ENCODE data around the gene MAST1. TPM values are rescaled to one million over a fixed set of nuclear protein-coding genes. Genes with fewer than 3 reads are reported as not detected.
"Not testable (repeated sequence)": the region's sequence is repeated elsewhere in the genome, so short reads cannot be mapped to it uniquely, and the experiment has no call there.

The MAST1 gene
- total RNA-seq, 1 experiment from 2014 or later, result 0.91 TPM

DNA sequence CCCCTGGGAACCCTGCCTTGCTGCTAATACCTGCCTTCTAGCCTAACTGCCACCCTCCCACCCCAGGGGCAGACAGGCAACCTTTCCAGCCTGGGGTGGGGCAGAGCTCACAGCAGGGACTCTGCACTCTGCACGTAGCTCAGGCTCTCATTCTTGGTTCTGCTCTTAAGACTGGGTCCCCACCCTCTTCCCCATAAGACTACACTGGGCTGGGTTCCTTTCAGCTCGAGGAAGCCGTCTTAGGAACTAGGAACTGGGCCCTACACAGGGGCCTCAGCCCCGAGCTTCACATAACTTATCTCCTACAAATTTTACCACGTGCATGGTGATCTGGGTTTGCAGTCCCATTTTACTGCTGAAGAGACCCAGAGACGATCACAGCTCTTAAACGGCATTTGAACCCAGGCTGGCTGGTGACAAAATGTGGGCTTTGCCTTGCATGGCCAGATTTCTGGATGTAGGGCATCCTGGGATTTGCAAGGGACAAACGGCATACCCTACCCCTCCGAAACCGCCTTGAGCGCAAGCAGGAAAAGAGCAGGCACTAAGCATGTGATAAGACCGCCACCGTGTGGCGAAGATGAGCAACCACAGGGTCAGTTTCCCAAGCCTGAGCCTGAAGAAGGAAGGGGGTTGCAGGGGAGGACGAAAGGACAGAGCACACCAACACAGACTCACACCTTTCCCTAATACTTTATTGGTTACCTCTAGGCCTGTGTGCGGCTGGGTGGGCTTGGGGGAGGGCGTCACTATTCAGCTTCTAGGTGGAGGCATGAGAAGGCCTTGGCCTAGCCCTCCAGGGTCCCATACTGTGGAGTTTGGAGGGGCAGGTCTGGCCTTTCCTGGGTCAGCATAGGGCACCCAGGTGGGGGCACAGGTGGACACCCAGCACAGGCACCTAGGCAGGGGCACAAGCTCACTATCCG, 41.9 kb upstream of the MAST1 start:
- peaks cover 9% of the 10 kb centered on the region for H3K4me1 ChIP-seq
- no TSS peak for BruUV-seq (replicated peaks)
- TF ChIP-seq, protein P1, sequence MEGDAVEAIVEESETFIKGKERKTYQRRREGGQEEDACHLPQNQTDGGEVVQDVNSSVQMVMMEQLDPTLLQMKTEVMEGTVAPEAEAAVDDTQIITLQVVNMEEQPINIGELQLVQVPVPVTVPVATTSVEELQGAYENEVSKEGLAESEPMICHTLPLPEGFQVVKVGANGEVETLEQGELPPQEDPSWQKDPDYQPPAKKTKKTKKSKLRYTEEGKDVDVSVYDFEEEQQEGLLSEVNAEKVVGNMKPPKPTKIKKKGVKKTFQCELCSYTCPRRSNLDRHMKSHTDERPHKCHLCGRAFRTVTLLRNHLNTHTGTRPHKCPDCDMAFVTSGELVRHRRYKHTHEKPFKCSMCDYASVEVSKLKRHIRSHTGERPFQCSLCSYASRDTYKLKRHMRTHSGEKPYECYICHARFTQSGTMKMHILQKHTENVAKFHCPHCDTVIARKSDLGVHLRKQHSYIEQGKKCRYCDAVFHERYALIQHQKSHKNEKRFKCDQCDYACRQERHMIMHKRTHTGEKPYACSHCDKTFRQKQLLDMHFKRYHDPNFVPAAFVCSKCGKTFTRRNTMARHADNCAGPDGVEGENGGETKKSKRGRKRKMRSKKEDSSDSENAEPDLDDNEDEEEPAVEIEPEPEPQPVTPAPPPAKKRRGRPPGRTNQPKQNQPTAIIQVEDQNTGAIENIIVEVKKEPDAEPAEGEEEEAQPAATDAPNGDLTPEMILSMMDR (IDR thresholded peaks at IDR 0.05; ENCODE audit: insufficient read depth in 1 of 2, low read depth in 1 of 2, low read length in 1 of 2, severe bottlenecking in 1 of 2, unreplicated experiment in 1 of 2), result peak; percentile 91
- ChIA-PET POLR2A (no interaction called here), CTCF (interaction anchor here (0.6 to 3.9 kb wide), 9 partner anchors 11 to 79 kb away, joined by 3 to 20 read pairs (median 4); partner anchors contain the start of gene GET3)
- Mint-ChIP-seq H3K4me1 (ENCODE audit: low read depth, unreplicated experiment) (peaks cover 5% of the 10 kb centered on the region), H3K4me3 (ENCODE audit: unreplicated experiment) (peak overlapping the region; percentile 45), H3K9me3 (ENCODE audit: unreplicated experiment) (no peaks in the 10 kb centered on the region), H3K27me3 (ENCODE audit: insufficient read depth, unreplicated experiment) (no peaks in the 10 kb centered on the region), H3K27ac (ENCODE audit: unreplicated experiment) (peak overlapping the region; percentile 21), H3K36me3 (ENCODE audit: insufficient read depth, unreplicated experiment) (peaks cover 51% of the 10 kb centered on the region)
- intact Hi-C loops (cut with micrococcal nuclease; ENCODE audit: unreplicated experiment), result loop anchor here (1.0 to 2.0 kb wide), 3 partner anchors 19 to 80 kb away; no protein-coding TSS in a partner anchor
- H3K27me3 ChIP-seq (replicated peaks; ENCODE audit: control insufficient read depth, insufficient read depth, low read length), result no peaks in the 10 kb centered on the region
- DNase-seq, result peak; percentile 81 to 83
- H3K36me3 ChIP-seq (ENCODE audit: control insufficient read depth, insufficient read depth, low read length), result no peaks in the 10 kb centered on the region; the same call in none of the 2 replicates
- H3K9me3 ChIP-seq, result no peaks in the 10 kb centered on the region
- H3K4me3 ChIP-seq (ENCODE audit: low read depth, low read length), result no peak overlapping the region

DNA sequence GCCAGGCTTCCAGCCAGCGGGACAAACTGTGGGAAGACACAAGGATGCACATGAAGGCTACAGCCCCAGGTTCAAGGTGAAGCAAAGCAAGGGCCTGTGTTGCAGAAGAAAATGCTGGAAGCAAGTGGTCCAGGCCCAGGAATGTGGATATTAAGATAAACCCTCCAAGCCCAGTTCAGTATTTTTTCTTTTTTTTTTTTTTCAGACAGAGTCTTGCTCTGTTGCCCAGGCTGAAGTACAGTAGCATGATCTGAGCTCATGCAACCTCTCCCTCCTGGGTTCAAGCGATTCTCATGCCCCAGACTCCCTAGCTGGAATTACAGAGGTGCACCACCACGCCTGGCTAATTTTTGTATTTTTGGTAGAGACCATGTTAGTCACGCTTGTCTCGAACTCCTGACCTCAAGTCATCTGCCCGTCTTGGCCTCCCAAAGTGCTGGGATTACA, 41.2 kb upstream of the MAST1 start:
- H3K4me3 ChIP-seq (ENCODE audit: low read depth, low read length), result no peak overlapping the region
- H3K27me3 Mint-ChIP-seq (ENCODE audit: insufficient read depth, unreplicated experiment), result no peaks in the 10 kb centered on the region
- H3K36me3 ChIP-seq (ENCODE audit: control insufficient read depth, insufficient read depth, low read length), result no peaks in the 10 kb centered on the region; the same call in none of the 2 replicates
- H3K36me3 Mint-ChIP-seq (ENCODE audit: insufficient read depth, unreplicated experiment), result peaks cover 44% of the 10 kb centered on the region
- H3K27ac Mint-ChIP-seq (ENCODE audit: unreplicated experiment), result no peak overlapping the region
- H3K4me3 Mint-ChIP-seq (ENCODE audit: unreplicated experiment), result no peak overlapping the region
- TF ChIP-seq, protein P1 (IDR thresholded peaks at IDR 0.05; ENCODE audit: insufficient read depth in 1 of 2, low read depth in 1 of 2, low read length in 1 of 2, severe bottlenecking in 1 of 2, unreplicated experiment in 1 of 2), result no peak
- H3K27me3 ChIP-seq (replicated peaks; ENCODE audit: control insufficient read depth, insufficient read depth, low read length), result no peaks in the 10 kb centered on the region
- no peaks in the 10 kb centered on the region for H3K9me3 ChIP-seq
- CTCF ChIA-PET, result interaction anchor here (0.7 to 3.9 kb wide), 3 partner anchors 19 to 51 kb away, joined by 4 to 20 read pairs (median 6); partner anchors contain the start of gene HOOK2
- intact Hi-C loops (cut with micrococcal nuclease; ENCODE audit: unreplicated experiment), result loop anchor here (2.0 kb wide), 1 partner anchor 80 kb away; no protein-coding TSS in a partner anchor
- POLR2A ChIA-PET, result interaction anchor here (0.6 kb wide), 1 partner anchor 76 kb away, joined by 11 read pairs; no protein-coding TSS in a partner anchor
- H3K4me1 ChIP-seq, result peaks cover 9% of the 10 kb centered on the region
- H3K4me1 Mint-ChIP-seq (ENCODE audit: low read depth, unreplicated experiment), result peaks cover 7% of the 10 kb centered on the region
- DNase-seq, result no peak
- BruUV-seq (replicated peaks), result no TSS peak
- no peaks in the 10 kb centered on the region for H3K9me3 Mint-ChIP-seq (ENCODE audit: unreplicated experiment)

DNA sequence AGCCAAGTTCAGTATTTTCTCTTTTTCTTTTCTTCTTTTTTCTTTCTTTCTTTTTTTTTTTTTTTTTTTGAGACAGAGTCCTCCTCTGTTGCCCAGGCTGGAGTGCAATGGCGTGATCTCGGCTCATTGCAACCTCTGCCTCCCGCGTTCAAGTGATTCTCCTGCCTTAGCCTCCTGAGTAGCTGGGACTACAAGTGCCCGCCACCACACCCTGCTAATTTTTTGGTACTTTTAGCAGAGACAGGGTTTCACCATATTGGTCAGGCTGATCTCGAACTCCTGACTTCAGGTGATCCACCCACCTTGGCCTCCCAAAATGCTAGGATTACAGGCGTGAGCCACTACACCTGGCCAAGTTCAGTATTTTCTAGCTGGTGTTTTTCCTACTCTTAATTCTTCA, 40.7 kb upstream of the MAST1 start:
- intact Hi-C loops (cut with micrococcal nuclease; ENCODE audit: unreplicated experiment), result loop anchor here (2.0 kb wide), 1 partner anchor 81 kb away; no protein-coding TSS in a partner anchor
- POLR2A ChIA-PET, result interaction anchor here (0.6 kb wide), 1 partner anchor 76 kb away, joined by 11 read pairs; no protein-coding TSS in a partner anchor
- BruUV-seq (replicated peaks), result not testable (repeated sequence)

More for the DNA sequence above, 40.7 kb upstream of the MAST1 start:
- not testable (repeated sequence) for H3K27ac Mint-ChIP-seq (ENCODE audit: unreplicated experiment); H3K4me3 Mint-ChIP-seq (ENCODE audit: unreplicated experiment); H3K36me3 ChIP-seq (ENCODE audit: control insufficient read depth, insufficient read depth, low read length); DNase-seq; H3K27me3 ChIP-seq (replicated peaks; ENCODE audit: control insufficient read depth, insufficient read depth, low read length); H3K9me3 Mint-ChIP-seq (ENCODE audit: unreplicated experiment); H3K4me3 ChIP-seq (ENCODE audit: low read depth, low read length); H3K27me3 Mint-ChIP-seq (ENCODE audit: insufficient read depth, unreplicated experiment); H3K9me3 ChIP-seq
- peaks cover 13% of the 10 kb centered on the region for H3K4me1 ChIP-seq
- H3K36me3 Mint-ChIP-seq (ENCODE audit: insufficient read depth, unreplicated experiment), result peaks cover 40% of the 10 kb centered on the region
- CTCF ChIA-PET, result interaction anchor here (0.7 to 3.9 kb wide), 3 partner anchors 19 to 50 kb away, joined by 4 to 20 read pairs (median 6); partner anchors contain the start of gene HOOK2
- H3K4me1 Mint-ChIP-seq (ENCODE audit: low read depth, unreplicated experiment), result peaks cover 11% of the 10 kb centered on the region
